H1 (cell line): Measurements from ENCODE around the gene MITF. TPM values are rescaled to one million over a fixed set of nuclear protein-coding genes. Genes with fewer than 3 reads are reported as not detected.

Source experiments
- CTCF ChIA-PET: fragments of 300-600 bp; sonication (Branson Sonifier 250); formaldehyde crosslinking; loops from one replicate; lab custom pipeline; 2021; ENCODE audit not compliant: partially characterized antibody; lab: Charles Lee
- POLR2A ChIA-PET: fragments of 300-600 bp; sonication (Branson Sonifier 250); formaldehyde crosslinking; loops from one replicate; lab custom pipeline; 2021; ENCODE audit warnings: inconsistent platforms; ENCODE audit not compliant: partially characterized antibody; lab: Charles Lee
- DNase-seq, 2 experiments: peaks; one replicate each; pipeline versions ENCODE4 v3.0.0 to v3.0.0-alpha.2; 2010 to 2022; ENCODE audit warnings: low spot score in 2 of 2, low read depth in 1 of 2, mixed read lengths in 1 of 2
- FAIRE-seq: peaks from 2 replicates; lab custom pipeline; 2011; peaks lifted over from hg19 to GRCh38; lab: Jason Lieb, UNC
- H2AFZ ChIP-seq: 2 replicates; pipeline ENCODE4 v1.8.1; 2012; ENCODE audit warnings: low read length, inconsistent platforms
- H2AK5ac ChIP-seq: 2 replicates; pipeline ENCODE4 v1.6.1; 2013; ENCODE audit warnings: low read depth, low read length
- H2BK120ac ChIP-seq: replicated peaks from 2 replicates; pipeline ENCODE3; 2013; ENCODE audit warnings: low read depth, low read length, inconsistent platforms
- H2BK12ac ChIP-seq: 2 replicates; pipeline ENCODE4 v1.6.1; 2013; ENCODE audit warnings: low read depth, low read length
- H2BK15ac ChIP-seq: 2 replicates; pipeline ENCODE4 v1.6.1; 2013; ENCODE audit warnings: low read length
- H2BK20ac ChIP-seq: 2 replicates; pipeline ENCODE4 v1.6.1; 2013; ENCODE audit warnings: low read length
- H2BK5ac ChIP-seq: 2 replicates; pipeline ENCODE4 v1.6.1; 2013; ENCODE audit warnings: low read depth, low read length
- H3K14ac ChIP-seq: 2 replicates; pipeline ENCODE4 v1.6.1; 2013; ENCODE audit warnings: inconsistent platforms; ENCODE audit not compliant: insufficient read length
- H3K18ac ChIP-seq: 2 replicates; pipeline ENCODE4 v1.6.1; 2013; ENCODE audit warnings: low read length; ENCODE audit errors: extremely low read depth
- H3K23ac ChIP-seq: 2 replicates; pipeline ENCODE4 v1.6.1; 2013; ENCODE audit warnings: inconsistent platforms; ENCODE audit not compliant: insufficient read length
- H3K23me2 ChIP-seq: 2 replicates; pipeline ENCODE4 v1.6.1; 2013; ENCODE audit warnings: low read depth, low read length
- H3K27ac ChIP-seq: 2 replicates; pipeline ENCODE4 v1.6.1; 2011; ENCODE audit warnings: low read depth, low read length, inconsistent platforms
- H3K27me3 ChIP-seq, 4 experiments: replicated peaks in 1 of 4; 1 replicate in 1 of 4; 2 replicates in 3 of 4; pipeline versions ENCODE4 v1.6.1 to v1.8.1; 2011 to 2013; ENCODE audit warnings: low read length in 3 of 4, mild to moderate bottlenecking in 3 of 4, inconsistent platforms in 2 of 4, mixed read lengths in 2 of 4, moderate library complexity in 1 of 4; ENCODE audit not compliant: control insufficient read depth in 3 of 4, insufficient read depth in 3 of 4; ENCODE audit errors: extremely low read depth in 1 of 4
- H3K36me3 ChIP-seq, 4 experiments: 2 replicates each; pipeline versions ENCODE4 v1.6.1 to v1.8.1; 2011 to 2013; ENCODE audit warnings: mild to moderate bottlenecking in 4 of 4, low read length in 3 of 4, moderate library complexity in 2 of 4, control low read depth in 1 of 4, inconsistent platforms in 1 of 4; ENCODE audit not compliant: insufficient read depth in 4 of 4, control insufficient read depth in 2 of 4
- H3K4ac ChIP-seq: replicated peaks from 2 replicates; pipeline ENCODE3; 2013; ENCODE audit warnings: low read length, low read depth, mixed read lengths, inconsistent platforms; ENCODE audit not compliant: insufficient read length
- H3K4me1 ChIP-seq, 4 experiments: replicated peaks in 1 of 4; 1 replicate in 1 of 4; 2 replicates in 3 of 4; pipeline versions ENCODE4 v1.6.1 to v1.8.1; 2011 to 2013; ENCODE audit warnings: low read length in 3 of 4, inconsistent platforms in 2 of 4, mixed read lengths in 1 of 4; ENCODE audit not compliant: insufficient read depth in 4 of 4, control insufficient read depth in 3 of 4
- H3K4me2 ChIP-seq, 2 experiments: 2 replicates each; pipeline versions ENCODE4 v1.6.1 to v1.8.1; 2011 to 2013; ENCODE audit warnings: low read depth in 2 of 2, low read length in 2 of 2, control low read depth in 1 of 2, inconsistent platforms in 1 of 2, mild to moderate bottlenecking in 1 of 2; ENCODE audit not compliant: insufficient read depth in 1 of 2
- H3K4me3 ChIP-seq, 4 experiments: fragments of 200-600, 300-600 bp in 1 of 4; sonication (generic), shearing (Covaris generic), sonication (Bioruptor Twin) in 1 of 4; 2 replicates each; pipeline versions ENCODE4 v1.5.1 to v1.8.1; 2011 to 2016; ENCODE audit warnings: low read length in 4 of 4, low read depth in 3 of 4, control low read depth in 2 of 4, inconsistent platforms in 2 of 4, mild to moderate bottlenecking in 2 of 4, mixed read lengths in 1 of 4, moderate library complexity in 1 of 4; ENCODE audit not compliant: insufficient read depth in 2 of 4; ENCODE audit errors: extremely low read depth in 1 of 4
- H3K56ac ChIP-seq: replicated peaks from 2 replicates; pipeline ENCODE3; 2013; ENCODE audit warnings: low read depth, mild to moderate bottlenecking, mixed read lengths, low read length, inconsistent platforms; ENCODE audit not compliant: insufficient read length
- H3K79me1 ChIP-seq: 2 replicates; pipeline ENCODE4 v1.6.1; 2013; ENCODE audit warnings: low read depth, low read length, control low read depth
- H3K79me2 ChIP-seq, 2 experiments: 2 replicates each; pipeline versions ENCODE4 v1.6.1 to v1.8.1; 2012 to 2013; ENCODE audit warnings: low read length in 2 of 2, mild to moderate bottlenecking in 2 of 2, inconsistent platforms in 1 of 2; ENCODE audit not compliant: insufficient read depth in 2 of 2, control insufficient read depth in 1 of 2
- H3K9ac ChIP-seq, 4 experiments: replicated peaks in 1 of 4; 1 replicate in 1 of 4; 2 replicates in 3 of 4; pipeline versions ENCODE4 v1.6.1 to v1.8.1; 2011 to 2013; ENCODE audit warnings: low read depth in 3 of 4, low read length in 3 of 4, control low read depth in 2 of 4, mild to moderate bottlenecking in 2 of 4, moderate library complexity in 2 of 4, inconsistent platforms in 1 of 4; ENCODE audit errors: extremely low read depth in 1 of 4
- H3K9me3 ChIP-seq, 2 experiments: 2 replicates each; pipeline versions ENCODE4 v1.6.1 to v1.8.1; 2012 to 2013; ENCODE audit warnings: mild to moderate bottlenecking in 2 of 2, moderate library complexity in 2 of 2, control low read depth in 1 of 2, inconsistent platforms in 1 of 2, low read depth in 1 of 2, low read length in 1 of 2, mixed read lengths in 1 of 2; ENCODE audit not compliant: insufficient read depth in 2 of 2
- H4K20me1 ChIP-seq, 2 experiments: replicated peaks in 1 of 2; 2 replicates each; pipeline versions ENCODE3 to v1.8.1; 2011 to 2013; ENCODE audit warnings: inconsistent platforms in 2 of 2, low read length in 2 of 2, mild to moderate bottlenecking in 1 of 2; ENCODE audit not compliant: insufficient read depth in 2 of 2, control insufficient read depth in 1 of 2
- H4K5ac ChIP-seq: 2 replicates; pipeline ENCODE4 v1.6.1; 2013; ENCODE audit warnings: low read length, low read depth, mixed read lengths, inconsistent platforms; ENCODE audit not compliant: insufficient read length
- H4K8ac ChIP-seq: 2 replicates; pipeline ENCODE4 v1.8.0; 2013; ENCODE audit warnings: mild to moderate bottlenecking, moderate library complexity, low read length, inconsistent platforms; ENCODE audit not compliant: insufficient read depth; ENCODE audit errors: extremely low read depth
- H4K91ac ChIP-seq: replicated peaks from 2 replicates; pipeline ENCODE3; 2013; ENCODE audit warnings: low read length, mixed read lengths, inconsistent platforms; ENCODE audit not compliant: insufficient read length
- BACH1 ChIP-seq: IDR thresholded peaks from 2 replicates; pipeline ENCODE4 v1.6.1; 2012; ENCODE audit warnings: low read length, improper control_type of control experiment
- CBX8 ChIP-seq: fragments of 300-800, 300-1000 bp; sonication (generic); IDR thresholded peaks from 2 replicates; pipeline ENCODE4 v1.7.1; 2016; ENCODE audit warnings: low read depth, low read length, borderline replicate concordance
- E2F6 ChIP-seq: IDR thresholded peaks from 2 replicates; pipeline ENCODE4 v1.6.1; 2012; ENCODE audit warnings: inconsistent platforms
- JUN ChIP-seq: IDR thresholded peaks from 2 replicates; pipeline ENCODE4 v1.6.1; 2011; ENCODE audit warnings: low read depth, mild to moderate bottlenecking, improper control_type of control experiment, low read length
- RBBP5 ChIP-seq: IDR thresholded peaks from 2 replicates; pipeline ENCODE4 v1.7.1; 2012; ENCODE audit warnings: low read depth, mild to moderate bottlenecking, inconsistent platforms, low read length, moderate library complexity, borderline replicate concordance
- SP2 ChIP-seq: IDR thresholded peaks from 2 replicates; pipeline ENCODE4 v1.6.1; 2012; ENCODE audit warnings: mild to moderate bottlenecking, low read length, inconsistent platforms
- SRF ChIP-seq: IDR thresholded peaks from 2 replicates; pipeline ENCODE4 v1.6.1; 2011; ENCODE audit warnings: mild to moderate bottlenecking, low read depth, low read length, moderate library complexity
- WGBS, 2 experiments: shearing (Covaris generic) in 1 of 2; methylation state at CpG; one replicate each; pipeline versions ENCODE4 v1.1.6 to v1.1.7; 2013 to 2015; ENCODE audit warnings: low lambda C conversion rate in 2 of 2, mixed read lengths in 2 of 2, inconsistent platforms in 1 of 2, low coverage in 1 of 2, missing lambda C conversion rate in 1 of 2; ENCODE audit not compliant: insufficient replicate concordance in 2 of 2, insufficient coverage in 1 of 2, insufficient read length in 1 of 2; ENCODE audit errors: extremely low coverage in 1 of 2, missing lambda C conversion rate in 1 of 2; 5-methylcytosine and 5-hydroxymethylcytosine counted together
- polyA plus RNA-seq, 7 experiments: library from polyadenylated mRNA; depleted of rRNA in 3 of 7; stranded (reverse) in 5 of 7; unstranded in 2 of 7; fragments of >200 nt in 5 of 7; fragments of 200-250 nt in 2 of 7; gene quantifications; 1 replicate in 5 of 7; 2 replicates in 1 of 7; 4 replicates in 1 of 7; pipeline versions ENCODE4 v1.2.1 to v1.2.3, GENCODE V29; 2011 to 2013; ENCODE audit warnings: missing spikeins in 2 of 7, mixed read lengths in 2 of 7
- total RNA-seq: library from RNA; stranded (reverse); fragmentation: NEBNext Ultra II Directional; extraction: Animal tissue kit (Norgen Biotek cat#: 25700); gene quantifications from 2 replicates; pipeline ENCODE4 v1.2.1, GENCODE V29; 2021

MITF gene
- total and polyA plus RNA-seq, 2 of the 8 experiments (the other 6 are each of a cell fraction or from before 2014, with no cell fraction given), result 0.53 to 1.4 TPM

- POLR2A ChIA-PET, result no interaction called here
- 83% methylated on average over 2 of the region's 2 CpGs; no CpG with 5 or more reads in 1 of the 2 experiments for WGBS, 2 experiments
- DNase-seq, result no peak
Observed at GRCh38 chr3:69742391-69742790, 3.1 kb downstream of the MITF start.

More at GRCh38 chr3:69742391-69742790, 3.1 kb downstream of the MITF start:
- Histone ChIP-seq H2BK5ac (no peak overlapping the region), H3K23ac (no peak overlapping the region), H4K8ac (no peak overlapping the region), H3K9me3 (no peaks in the 10 kb centered on the region), H4K20me1 (no peaks in the 10 kb centered on the region), H3K4me3 (no peak overlapping the region), H3K4ac (no peak overlapping the region), H3K23me2 (peaks cover 13% of the 10 kb centered on the region; the same call in 1 of the 2 replicates), H3K27ac (no peak overlapping the region), H2BK120ac (no peak overlapping the region), H2AFZ (no peak overlapping the region), H3K56ac (no peak overlapping the region), H2BK15ac (no peak overlapping the region), H3K4me2 (no peak overlapping the region), H4K5ac (no peak overlapping the region), H3K36me3 (no peaks in the 10 kb centered on the region), H3K79me1 (no peaks in the 10 kb centered on the region), H3K27me3 (peaks cover 0 to 16% (median 12%) of the 10 kb centered on the region in 4 experiments; a peak in 5 of 7 replicates), H4K91ac (no peak overlapping the region), H2BK20ac (no peak overlapping the region), H3K18ac (no peak overlapping the region), H2AK5ac (no peak overlapping the region), H3K4me1 (peaks cover 0 to 5% (median 1%) of the 10 kb centered on the region in 4 experiments; a peak in 4 of 7 replicates), H3K79me2 (no peaks in the 10 kb centered on the region), H3K9ac (no peak overlapping the region), H3K14ac (no peak overlapping the region), H2BK12ac (no peak overlapping the region)
- FAIRE-seq, result no peak
- CTCF ChIA-PET, result no interaction called here
- TF ChIP-seq JUN, result no peak
- no peak for TF ChIP-seq CBX8
- TF ChIP-seq E2F6, result no peak
- no peak for TF ChIP-seq BACH1
- TF ChIP-seq SRF, result no peak
- TF ChIP-seq RBBP5, result no peak
- TF ChIP-seq SP2, result no peak
